HG03039 (cell line): Measurements from ENCODE around the gene ZMYM2.
"Not testable (repeated sequence)": the region's sequence is repeated elsewhere in the genome, so short reads cannot be mapped to it uniquely, and the experiment has no call there.

Source experiments
- ATAC-seq: cut with Tn5 transposase; IDR thresholded peaks from one replicate; pipeline ENCODE4 v1.9.1; 2021; ENCODE audit warnings: mild to moderate bottlenecking, moderate library complexity; ENCODE audit not compliant: unreplicated experiment

The ZMYM2 gene

DNA sequence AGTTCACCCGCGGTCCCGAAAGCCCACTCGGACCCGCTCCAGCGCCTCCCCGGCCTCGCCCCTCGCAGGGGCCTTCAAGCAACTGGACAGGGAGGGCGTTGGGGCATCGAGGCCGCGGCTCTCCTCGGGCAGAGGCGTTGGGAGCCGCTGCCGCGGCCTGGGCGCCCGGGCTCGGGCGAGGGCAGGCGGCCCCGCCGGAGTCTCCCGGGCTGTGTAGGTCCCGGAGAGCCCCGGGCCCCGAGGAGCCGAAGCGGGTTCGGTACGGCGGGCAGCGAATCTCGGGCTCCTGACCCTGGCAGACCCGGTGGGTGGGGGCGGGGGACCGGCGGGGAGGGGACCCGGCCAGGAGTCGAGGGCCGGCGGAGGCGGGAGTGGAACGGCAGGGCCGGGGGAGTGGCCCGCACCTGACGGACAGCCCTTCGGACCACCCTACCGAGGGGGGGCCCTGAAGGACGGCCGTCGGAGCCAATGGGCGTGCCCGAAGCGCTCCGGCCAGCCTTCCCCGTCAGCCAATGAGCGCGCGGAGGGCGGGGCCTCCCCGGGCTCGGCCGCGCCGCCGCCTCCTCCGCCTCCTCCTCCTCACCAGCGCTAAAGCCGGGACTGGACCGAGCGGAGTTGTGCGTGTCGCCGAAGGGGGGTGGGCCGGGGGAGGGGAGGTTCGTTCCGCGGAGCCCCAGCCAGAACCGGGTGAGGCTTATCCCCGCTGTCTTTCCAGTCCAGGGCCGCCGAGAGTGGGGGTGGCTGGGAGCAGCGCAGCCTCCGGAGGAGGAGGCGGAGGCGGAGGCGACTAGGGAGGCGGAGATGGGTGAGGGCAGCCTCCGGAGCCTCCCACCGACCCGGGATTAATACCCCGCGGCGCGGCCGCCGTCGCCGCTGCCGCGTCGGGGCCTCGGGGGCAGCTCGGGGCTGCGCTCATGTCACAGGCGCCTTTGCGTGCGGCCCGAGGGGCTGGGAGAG lies at the start of gene ZMYM2:
ZMYM2 (plus strand) TSS at position 573 of the 957 bp plus-strand sequence. CDS start 34,346 bp downstream, outside the sequence.
- peak; percentile 78 for ATAC-seq

- no peak for ATAC-seq
Observed at GRCh38 chr13:19910336-19911072, 48.0 kb upstream of the ZMYM2 start.

- no peak for ATAC-seq
Observed at GRCh38 chr13:19927117-19927748, 31.3 kb upstream of the ZMYM2 start.

- ATAC-seq: no peak
Observed at GRCh38 chr13:19940106-19940505, 18.4 kb upstream of the ZMYM2 start.

- ATAC-seq: no peak
Observed at GRCh38 chr13:19950374-19950773, 8.2 kb upstream of the ZMYM2 start.

GRCh38 chr13:19952850-19953249 lies 5.7 kb upstream of the ZMYM2 start:
- ATAC-seq: no peak

GRCh38 chr13:19955873-19956559 lies 2.5 kb upstream of the ZMYM2 start:
- ATAC-seq: no peak

DNA sequence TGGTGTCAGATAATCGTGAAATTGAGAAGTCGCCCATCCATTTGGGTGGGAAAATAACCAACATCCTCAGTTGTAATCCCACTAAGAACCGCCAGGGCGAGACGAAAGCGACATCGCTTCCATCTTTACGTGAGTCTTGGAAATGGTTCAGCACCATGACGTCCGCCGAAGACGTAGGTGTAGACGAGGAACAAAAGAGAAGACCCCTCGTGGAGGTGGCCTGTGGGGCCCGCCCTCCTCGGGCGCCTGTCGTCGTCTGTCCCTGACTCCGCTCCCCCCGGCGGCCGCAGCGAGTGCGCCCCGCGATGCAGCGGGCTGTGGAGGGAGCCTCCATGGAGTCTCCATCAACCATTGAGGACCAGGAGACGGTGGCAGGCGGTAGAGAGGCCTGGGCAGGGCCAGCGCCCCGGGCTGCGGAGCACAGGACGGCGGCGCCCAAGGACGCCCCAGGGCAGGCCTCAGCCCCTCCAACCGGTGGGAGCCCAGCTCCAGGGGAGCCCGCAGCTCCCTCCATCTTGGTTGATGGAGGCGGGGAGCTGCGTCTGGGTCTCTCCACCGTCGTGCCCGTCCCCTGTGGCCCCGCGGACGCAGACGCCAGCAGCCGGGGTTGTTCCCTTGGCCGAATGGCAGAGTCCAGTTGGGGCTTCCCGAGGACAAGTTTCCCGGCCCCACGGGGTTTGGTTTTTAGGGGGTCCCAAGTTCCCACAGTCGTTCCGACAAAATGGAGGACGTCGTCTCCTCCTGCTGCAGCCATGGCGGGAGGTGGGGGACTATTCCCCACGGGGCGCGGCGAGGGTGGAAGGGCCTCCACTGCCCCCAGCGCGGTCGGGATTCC lies 990 bp upstream of the ZMYM2 start:
- peak; percentile 13 for ATAC-seq

- no peak for ATAC-seq
Observed at GRCh38 chr13:19959141-19959830, 759 bp downstream of the ZMYM2 start.

DNA sequence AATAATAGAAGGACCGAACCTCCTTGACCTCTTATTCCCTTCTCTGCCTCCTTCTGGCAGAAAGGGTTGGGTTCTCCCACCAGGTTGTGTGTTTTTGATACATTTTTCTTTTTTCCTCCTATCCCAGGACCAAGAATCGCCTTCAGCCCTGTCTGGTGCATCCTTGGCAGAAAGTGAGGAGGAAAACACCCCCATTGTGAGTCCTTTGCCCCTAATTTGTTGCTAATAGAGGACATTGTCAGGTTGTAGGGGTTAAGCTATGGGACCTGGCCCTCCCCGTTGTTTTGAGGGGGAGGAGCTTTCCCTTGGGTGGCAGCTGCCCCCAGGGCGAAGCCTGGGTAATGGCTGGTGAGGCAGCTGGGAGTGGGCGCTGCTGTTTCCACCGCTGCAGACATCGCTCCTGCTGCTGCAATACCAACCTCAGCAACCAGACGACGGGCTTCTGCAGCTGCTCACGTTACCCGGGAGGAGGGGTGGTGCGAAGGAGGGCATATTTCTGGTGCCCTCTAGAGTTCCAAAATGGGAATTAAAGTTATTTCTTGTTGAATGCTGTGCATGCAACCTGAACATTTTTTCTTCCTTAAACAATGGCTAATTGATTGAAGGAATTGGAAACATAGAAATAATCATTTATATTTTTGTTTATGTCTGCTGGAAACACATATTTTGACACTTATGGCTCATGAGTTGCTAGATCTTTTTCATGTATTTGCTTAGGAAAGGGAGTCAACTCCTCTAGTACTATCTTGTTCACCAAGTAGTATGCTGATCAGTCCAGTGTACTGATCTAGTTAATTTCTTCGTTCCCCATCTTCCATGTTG lies 1.5 kb downstream of the ZMYM2 start:
- peak; percentile 33 for ATAC-seq

- no peak for ATAC-seq
Observed at GRCh38 chr13:19960653-19960976, 2.1 kb downstream of the ZMYM2 start.

DNA sequence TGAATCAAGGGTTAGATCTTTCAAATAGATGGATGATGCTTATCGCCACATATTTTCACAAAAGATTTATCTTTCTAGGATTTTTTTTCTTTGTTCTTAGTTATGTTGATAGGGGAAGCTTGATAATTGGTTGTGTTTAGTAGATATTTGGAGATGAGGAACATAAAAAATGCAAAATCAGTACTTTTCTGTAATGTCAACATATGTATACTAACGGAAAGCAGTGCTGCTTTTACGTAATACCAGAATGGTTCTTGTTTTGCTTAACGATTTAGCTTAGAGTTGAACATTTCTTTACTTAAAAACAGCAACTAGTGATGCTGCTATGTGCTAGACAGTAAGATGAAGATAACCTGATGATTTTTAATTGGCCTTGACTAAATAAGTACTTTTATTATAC lies 3.0 kb downstream of the ZMYM2 start:
- ATAC-seq: no peak

DNA sequence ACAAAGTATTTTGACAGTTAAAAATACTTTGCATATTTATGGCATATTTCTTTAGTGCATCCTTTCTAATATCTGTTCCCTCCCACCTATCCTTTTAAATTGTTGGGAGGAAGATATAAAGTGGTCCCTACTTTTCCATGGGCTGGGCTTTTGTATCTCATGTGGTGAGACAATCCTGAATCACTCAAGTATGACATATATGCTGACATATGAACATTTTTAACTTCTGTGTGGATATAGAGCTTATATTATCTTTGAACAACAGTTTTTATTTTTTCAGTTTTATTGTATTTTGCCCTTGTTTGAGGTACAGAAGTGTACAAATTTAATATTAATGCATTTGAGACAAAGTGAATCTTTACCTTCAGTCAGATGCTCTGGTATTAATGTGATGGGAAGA lies 3.4 kb downstream of the ZMYM2 start:
- ATAC-seq: no peak

- ATAC-seq: no peak
Observed at GRCh38 chr13:19962894-19963293, 4.4 kb downstream of the ZMYM2 start.

GRCh38 chr13:19967621-19968020 lies 9.1 kb downstream of the ZMYM2 start:
- no peak for ATAC-seq

DNA sequence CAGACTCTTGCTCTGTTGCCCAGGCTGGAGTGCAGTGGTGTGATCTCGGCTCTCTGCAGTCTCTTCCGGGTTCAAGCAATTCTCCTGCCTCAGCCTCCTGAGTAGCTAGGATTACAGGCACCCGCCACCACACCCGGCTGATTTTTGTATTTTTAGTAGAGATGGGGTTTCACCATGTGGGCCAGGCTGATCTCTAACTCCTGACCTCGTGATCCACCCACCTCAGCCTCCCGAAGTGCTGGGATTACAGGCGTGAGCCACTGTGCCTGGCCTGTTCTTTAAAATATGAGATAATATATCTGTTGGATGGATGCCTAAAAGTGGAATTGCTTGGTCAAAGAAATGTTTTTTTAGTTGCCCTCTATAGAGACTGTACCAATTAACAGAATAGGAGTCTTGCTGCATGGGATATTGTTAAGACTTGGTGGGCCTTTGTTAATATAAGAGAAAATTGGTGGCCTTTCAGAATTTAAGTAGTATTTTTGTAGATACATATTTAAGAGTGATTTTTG lies 16.0 kb downstream of the ZMYM2 start:
- ATAC-seq: not testable (repeated sequence)

GRCh38 chr13:19978831-19979437 lies 20.4 kb downstream of the ZMYM2 start:
- ATAC-seq: no peak

DNA sequence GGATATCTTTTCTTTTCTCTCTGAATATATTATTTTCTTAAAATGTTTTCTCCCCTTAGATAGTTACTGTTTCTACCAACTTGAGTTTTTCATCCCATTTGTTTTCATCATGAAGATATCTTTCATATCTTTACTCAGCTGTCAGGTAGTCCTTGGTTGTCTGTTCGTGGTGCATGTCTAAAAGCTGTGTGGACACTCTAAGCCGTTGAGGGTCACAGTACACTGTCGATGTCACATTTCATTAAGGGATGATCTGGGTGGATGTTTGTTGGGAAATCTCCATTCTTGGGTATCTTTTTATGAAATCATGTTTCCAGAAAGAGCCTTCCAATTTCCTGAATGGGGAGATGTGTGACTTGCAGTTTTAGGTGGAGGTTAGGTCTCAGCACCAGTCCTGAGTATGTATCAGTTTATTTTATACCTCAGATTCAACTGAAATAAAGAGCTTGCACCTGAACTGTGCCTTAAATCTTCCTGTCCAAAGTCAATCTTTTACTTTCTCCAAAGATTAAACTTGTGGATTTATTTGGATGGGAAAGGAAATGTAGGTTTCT lies 23.2 kb downstream of the ZMYM2 start:
- ATAC-seq: no peak
